HG03025 (cell line): ENCODE data around the gene RASL12.
"Not testable (repeated sequence)": the region's sequence is repeated elsewhere in the genome, so short reads cannot be mapped to it uniquely, and the experiment has no call there.

Experiments used
- ATAC-seq: cut with Tn5 transposase; IDR thresholded peaks from one replicate; pipeline ENCODE4 v1.9.1; 2021; ENCODE audit warnings: mild to moderate bottlenecking, moderate library complexity; ENCODE audit not compliant: unreplicated experiment, low FRiP score

Gene RASL12

GRCh38 chr15:65032801-65033537 lies 34.8 kb downstream of the RASL12 start:
- no peak for ATAC-seq

DNA sequence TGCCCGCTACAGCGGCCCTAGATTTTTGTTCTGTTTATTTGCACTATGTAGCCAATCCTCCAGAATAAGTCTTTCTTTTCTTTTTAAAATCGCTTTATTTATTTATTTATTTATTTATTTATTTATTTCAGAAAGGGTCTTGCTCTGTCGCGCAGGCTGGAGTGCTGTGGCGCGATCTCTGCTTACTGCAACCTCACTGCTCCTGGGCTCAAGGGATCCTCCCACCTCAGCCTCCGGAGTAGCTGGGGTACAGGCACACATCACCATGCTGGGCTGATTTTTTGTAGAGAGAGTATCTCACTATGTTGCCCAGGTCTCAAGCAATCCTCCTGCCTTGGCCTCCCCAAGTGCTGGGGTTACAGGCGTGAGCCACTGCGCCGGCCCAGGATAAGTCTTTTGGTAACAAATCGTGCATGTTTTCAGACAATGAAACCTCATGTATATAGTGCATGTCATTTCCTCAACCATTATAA lies 38.0 kb downstream of the RASL12 start:
- ATAC-seq, result no peak

- no peak for ATAC-seq
Observed at GRCh38 chr15:65028921-65029735, 38.7 kb downstream of the RASL12 start, which contains the start of gene MTFMT. TSS of gene MTFMT (minus strand) at chr15:65029639. CDS start at chr15:65029613, 26 bp downstream.

DNA sequence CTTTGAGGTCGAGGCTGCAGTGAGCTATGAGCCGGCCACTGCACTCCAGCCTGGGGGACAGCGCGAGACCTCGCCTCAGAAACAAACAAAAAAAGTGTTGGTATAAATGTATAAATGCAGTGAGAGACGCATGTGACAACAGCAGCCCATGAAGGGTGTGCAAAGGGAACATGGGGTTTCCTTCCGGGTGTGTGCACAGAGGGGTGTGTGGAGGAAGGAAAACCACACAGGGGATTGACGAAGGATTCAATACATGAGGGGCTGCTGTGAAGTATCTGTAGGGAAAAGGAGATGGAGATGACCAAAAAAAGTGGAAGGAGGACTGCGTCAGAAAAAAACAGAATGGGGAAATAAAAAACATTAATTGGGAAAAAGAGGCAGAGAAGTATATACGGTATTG lies 39.5 kb downstream of the RASL12 start:
- ATAC-seq, result no peak

GRCh38 chr15:65027593-65027992 lies 40.2 kb downstream of the RASL12 start:
- ATAC-seq, result no peak

GRCh38 chr15:65026756-65027155 lies 41.0 kb downstream of the RASL12 start:
- ATAC-seq, result no peak

GRCh38 chr15:65021488-65021887 lies 46.3 kb downstream of the RASL12 start:
- ATAC-seq, result no peak

DNA sequence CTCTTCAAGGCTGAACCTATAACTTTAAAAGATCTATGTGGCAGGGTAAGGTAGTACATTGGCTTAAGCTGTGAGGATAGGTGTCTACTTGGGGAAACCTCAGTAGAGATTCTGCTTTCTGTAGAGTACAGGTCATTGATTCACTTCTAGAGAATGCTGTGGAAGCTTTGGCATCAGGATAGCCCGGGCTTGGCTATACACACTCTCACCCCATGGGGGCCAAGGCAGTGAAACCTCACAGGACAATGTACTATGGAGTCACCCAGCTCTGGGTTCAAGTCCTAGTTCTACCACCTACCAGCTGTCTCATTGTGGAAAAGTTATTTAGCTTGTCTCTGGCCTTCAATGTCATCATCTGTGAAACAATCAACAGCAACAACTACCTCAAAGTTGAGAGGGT lies 47.4 kb downstream of the RASL12 start:
- no peak for ATAC-seq

- ATAC-seq, result not testable (repeated sequence)
Observed at GRCh38 chr15:65011198-65011597, 56.6 kb downstream of the RASL12 start.

- ATAC-seq, result no peak
Observed at GRCh38 chr15:65008983-65009382, 58.8 kb downstream of the RASL12 start.

DNA sequence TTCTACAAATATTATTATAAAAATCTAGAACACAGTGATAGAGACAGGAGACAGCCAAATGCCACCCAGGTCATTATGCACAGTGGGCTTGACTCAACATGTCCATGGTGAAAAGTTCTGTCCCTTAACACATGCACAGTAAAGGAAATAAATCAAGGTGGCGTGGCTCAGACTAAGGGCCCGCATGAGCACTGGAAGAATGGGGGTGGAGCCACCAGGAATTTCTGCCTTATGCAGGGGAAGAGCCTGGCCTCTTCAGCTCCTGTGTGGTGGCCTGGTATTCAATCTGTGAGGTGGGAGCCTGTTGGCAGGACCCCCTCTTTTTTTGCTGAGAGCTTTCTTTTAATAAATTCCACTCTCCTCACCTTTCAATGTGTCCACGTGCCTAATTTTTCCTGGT lies 60.9 kb downstream of the RASL12 start:
- no peak for ATAC-seq

GRCh38 chr15:65004993-65005392 lies 62.8 kb downstream of the RASL12 start:
- no peak for ATAC-seq
